Right lobe of liver (tissue), 4 donors: Measurements from ENCODE around the gene SMIM35.

Experiments used
- CTCF ChIP-seq, 4 donors: fragments of 200-600 bp in 3 of 4; fragments of 450-650 bp in 1 of 4; IDR thresholded peaks; one replicate each; pipeline versions ENCODE4 v1.5.1 to v1.8.0; 2016 to 2022; ENCODE audit warnings: antibody characterized with exemption in 4 of 4, mild to moderate bottlenecking in 2 of 4
- POLR2A ChIP-seq: fragments of 450-650 bp; IDR thresholded peaks from one replicate; pipeline ENCODE4 v1.6.1; 2017; ENCODE audit warnings: antibody characterized with exemption, mild to moderate bottlenecking
- donor health status: DM: no; HTN: no; CAD: no.
- donor health status: DM: no; HTN: no; CAD: no.
- donor health status: DM: no; HTN: yes; CAD: no.

- no peak for TF ChIP-seq CTCF (IDR thresholded peaks at IDR 0.05)
- TF ChIP-seq POLR2A, result no peak
Observed at GRCh38 chr11:118067006-118067405, 19.8 kb downstream of the SMIM35 start.
